ENCODE data around the gene PLD3.

PLD3 gene

DNA sequence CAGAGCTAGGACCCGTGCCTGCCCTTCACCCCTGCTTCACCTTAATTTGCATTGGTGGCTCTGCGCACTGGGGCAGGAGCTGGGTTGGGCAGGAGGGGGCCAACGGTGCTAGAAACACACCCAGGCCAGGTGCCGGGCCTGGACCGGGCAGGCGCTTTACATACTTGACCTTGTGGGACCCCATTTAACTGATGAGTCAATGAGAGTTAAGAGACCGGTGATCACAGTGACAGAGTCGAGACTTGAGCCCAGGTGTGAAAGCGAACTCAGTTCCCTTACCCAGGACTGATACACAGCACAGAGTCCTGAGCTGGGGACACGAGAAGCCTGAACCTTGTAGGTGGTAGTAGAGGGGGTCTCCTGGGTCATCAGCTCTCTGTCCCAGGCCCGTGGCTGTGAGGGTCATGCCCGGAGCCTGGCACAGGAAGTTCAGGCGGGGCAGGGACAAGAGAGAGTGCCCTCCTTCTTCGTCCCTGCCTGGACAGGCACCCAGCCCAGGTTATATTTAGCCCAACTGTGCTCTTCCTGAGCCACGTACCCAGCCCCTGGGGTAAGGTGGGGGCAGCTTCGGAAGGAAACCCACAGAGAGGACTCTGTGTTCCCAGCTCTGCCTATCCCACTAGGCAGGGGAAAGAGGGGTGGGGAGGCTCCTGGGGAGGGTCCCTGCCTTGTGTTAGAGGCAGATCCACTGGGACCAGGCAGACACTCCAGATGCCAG lies 62.8 kb downstream of the PLD3 start:
- DNase-seq (ENCODE audit: low spot score) (no peak), ATAC-seq (ENCODE audit: low read depth) (peak; percentile 57)
- TF ChIP-seq, protein P1, sequence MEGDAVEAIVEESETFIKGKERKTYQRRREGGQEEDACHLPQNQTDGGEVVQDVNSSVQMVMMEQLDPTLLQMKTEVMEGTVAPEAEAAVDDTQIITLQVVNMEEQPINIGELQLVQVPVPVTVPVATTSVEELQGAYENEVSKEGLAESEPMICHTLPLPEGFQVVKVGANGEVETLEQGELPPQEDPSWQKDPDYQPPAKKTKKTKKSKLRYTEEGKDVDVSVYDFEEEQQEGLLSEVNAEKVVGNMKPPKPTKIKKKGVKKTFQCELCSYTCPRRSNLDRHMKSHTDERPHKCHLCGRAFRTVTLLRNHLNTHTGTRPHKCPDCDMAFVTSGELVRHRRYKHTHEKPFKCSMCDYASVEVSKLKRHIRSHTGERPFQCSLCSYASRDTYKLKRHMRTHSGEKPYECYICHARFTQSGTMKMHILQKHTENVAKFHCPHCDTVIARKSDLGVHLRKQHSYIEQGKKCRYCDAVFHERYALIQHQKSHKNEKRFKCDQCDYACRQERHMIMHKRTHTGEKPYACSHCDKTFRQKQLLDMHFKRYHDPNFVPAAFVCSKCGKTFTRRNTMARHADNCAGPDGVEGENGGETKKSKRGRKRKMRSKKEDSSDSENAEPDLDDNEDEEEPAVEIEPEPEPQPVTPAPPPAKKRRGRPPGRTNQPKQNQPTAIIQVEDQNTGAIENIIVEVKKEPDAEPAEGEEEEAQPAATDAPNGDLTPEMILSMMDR (IDR thresholded peaks at IDR 0.05; ENCODE audit: poor library complexity, severe bottlenecking): no peak

DNA sequence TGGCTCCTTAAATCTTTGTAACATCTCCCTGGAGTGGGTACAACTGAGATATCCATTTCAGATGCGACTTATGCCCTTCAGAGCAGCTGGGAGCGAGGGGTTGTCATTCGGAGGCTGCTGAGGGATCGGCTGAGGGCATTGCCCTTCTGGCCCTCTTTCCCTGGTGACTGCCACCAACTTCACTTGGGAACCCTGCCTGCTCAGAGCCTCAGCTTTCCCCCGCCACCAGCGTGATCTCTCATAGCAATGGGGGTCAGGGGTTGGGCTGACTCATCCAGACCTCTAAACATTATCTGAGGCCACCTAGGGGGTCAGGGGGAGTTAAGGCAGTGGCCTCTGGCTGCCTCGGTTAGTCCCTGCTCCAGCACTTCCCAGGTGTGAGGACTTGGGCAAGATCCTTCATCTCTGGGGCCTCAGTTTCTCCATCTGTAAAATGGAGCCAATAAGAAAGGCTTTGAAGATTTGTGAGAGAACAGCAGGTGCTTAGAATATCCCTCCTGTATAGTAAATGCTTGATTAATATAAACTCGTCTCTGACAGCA lies 63.5 kb downstream of the PLD3 start:
- Histone ChIP-seq H3K27me3 (ENCODE audit: insufficient read depth, poor library complexity, severe bottlenecking) (no peaks in the 10 kb centered on the region), H3K27ac (ENCODE audit: poor library complexity, severe bottlenecking) (peak overlapping the region; percentile 19), H3K4me1 (ENCODE audit: insufficient read depth, poor library complexity, severe bottlenecking) (peaks cover 15% of the 10 kb centered on the region), H3K36me3 (ENCODE audit: low read depth) (no peaks in the 10 kb centered on the region), H3K4me3 (ENCODE audit: severe bottlenecking) (no peak overlapping the region), H3K9me3 (ENCODE audit: severe bottlenecking) (no peaks in the 10 kb centered on the region)
- TF ChIP-seq, protein P1 (IDR thresholded peaks at IDR 0.05; ENCODE audit: poor library complexity, severe bottlenecking): no peak
- no peak for ATAC-seq (ENCODE audit: low read depth)
- DNase-seq (ENCODE audit: low spot score): no peak

More for the DNA sequence above, 62.8 kb downstream of the PLD3 start:
- no peaks in the 10 kb centered on the region for H3K9me3 ChIP-seq (ENCODE audit: severe bottlenecking)
- no peaks in the 10 kb centered on the region for H3K36me3 ChIP-seq (ENCODE audit: low read depth)
- peaks cover 12% of the 10 kb centered on the region for H3K4me1 ChIP-seq (ENCODE audit: insufficient read depth, poor library complexity, severe bottlenecking)
- H3K27ac ChIP-seq (ENCODE audit: poor library complexity, severe bottlenecking): peak overlapping the region; percentile 19
- no peak overlapping the region for H3K4me3 ChIP-seq (ENCODE audit: severe bottlenecking)
- no peaks in the 10 kb centered on the region for H3K27me3 ChIP-seq (ENCODE audit: insufficient read depth, poor library complexity, severe bottlenecking)

DNA sequence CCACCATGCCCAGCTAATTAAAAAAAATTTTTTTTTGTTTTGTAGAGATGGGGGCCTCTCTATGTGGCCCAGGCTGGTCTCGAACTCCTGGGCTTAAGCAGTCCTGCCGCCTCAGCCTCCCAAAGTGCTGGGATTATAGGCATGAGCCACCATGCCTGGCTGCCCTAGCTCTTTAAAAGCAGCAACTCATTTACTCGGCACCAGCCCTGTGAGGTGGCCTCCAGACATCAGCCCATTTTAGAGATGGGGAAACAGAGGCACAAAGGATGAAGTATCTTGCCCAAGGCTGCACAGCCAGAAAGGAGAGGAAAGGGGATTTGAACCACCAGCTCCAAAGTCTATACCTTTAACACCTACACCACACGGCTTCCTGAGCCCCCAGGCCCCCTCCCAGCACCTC lies 64.4 kb downstream of the PLD3 start:
- ATAC-seq (ENCODE audit: low read depth) (no peak), DNase-seq (ENCODE audit: low spot score) (no peak)
- H3K27me3 ChIP-seq (ENCODE audit: insufficient read depth, poor library complexity, severe bottlenecking): no peaks in the 10 kb centered on the region
- H3K36me3 ChIP-seq (ENCODE audit: low read depth): no peaks in the 10 kb centered on the region
- H3K9me3 ChIP-seq (ENCODE audit: severe bottlenecking): no peaks in the 10 kb centered on the region
- H3K4me3 ChIP-seq (ENCODE audit: severe bottlenecking): no peak overlapping the region
- TF ChIP-seq, protein P1 (IDR thresholded peaks at IDR 0.05; ENCODE audit: poor library complexity, severe bottlenecking): no peak
- H3K27ac ChIP-seq (ENCODE audit: poor library complexity, severe bottlenecking): no peak overlapping the region
- H3K4me1 ChIP-seq (ENCODE audit: insufficient read depth, poor library complexity, severe bottlenecking): peaks cover 16% of the 10 kb centered on the region

DNA sequence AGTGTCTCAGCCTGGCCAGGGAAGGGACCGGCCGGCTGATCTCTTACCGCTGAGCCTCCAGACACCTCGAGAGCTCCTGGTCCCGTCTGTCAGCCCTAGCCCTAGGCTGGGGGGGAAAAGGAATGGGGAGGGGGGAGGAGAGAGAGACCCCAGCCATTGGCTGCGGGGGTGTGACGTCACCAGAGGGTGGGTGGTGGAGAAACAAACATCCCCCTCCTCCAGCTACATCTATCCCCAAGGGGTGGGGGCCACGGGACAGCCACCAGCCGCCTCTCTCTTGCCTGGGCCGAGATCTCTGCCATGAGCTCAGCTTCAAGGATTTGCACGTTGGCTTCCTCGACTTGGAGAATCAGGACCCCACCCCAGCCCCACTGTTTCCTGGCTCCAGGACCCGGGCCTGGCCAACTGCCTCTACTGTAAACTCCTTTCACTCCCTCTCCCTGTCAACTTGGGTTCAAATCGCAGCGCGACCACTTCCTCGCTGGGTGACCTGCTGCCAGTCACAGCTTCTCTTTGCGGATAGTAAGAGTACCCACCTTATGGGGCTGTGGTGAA lies 64.9 kb downstream of the PLD3 start, which contains the start of gene PRX:
PRX (minus strand) TSS at position 88 of the 555 bp plus-strand sequence. CDS start 5,446 bp downstream, outside the sequence.
- Histone ChIP-seq H3K27ac (ENCODE audit: poor library complexity, severe bottlenecking) (no peak within 1 kb of the TSS), H3K4me3 (ENCODE audit: severe bottlenecking) (no peak within 1 kb of the TSS), H3K9me3 (ENCODE audit: severe bottlenecking) (no peaks in the 10 kb centered on the region), H3K4me1 (ENCODE audit: insufficient read depth, poor library complexity, severe bottlenecking) (peaks cover 16% of the 10 kb centered on the region), H3K27me3 (ENCODE audit: insufficient read depth, poor library complexity, severe bottlenecking) (no peaks in the 10 kb centered on the region), H3K36me3 (ENCODE audit: low read depth) (no peaks in the 10 kb centered on the region)
- ATAC-seq (ENCODE audit: low read depth) (no peak), DNase-seq (ENCODE audit: low spot score) (no peak)
- TF ChIP-seq, protein P1 (IDR thresholded peaks at IDR 0.05; ENCODE audit: poor library complexity, severe bottlenecking): no peak
